GM21717 (cell line): ENCODE measurements around the gene PDCD4.

ENCODE experiments used
- ATAC-seq: cut with Tn5 transposase; IDR thresholded peaks from one replicate; pipeline ENCODE4 v1.9.1; 2021; ENCODE audit warnings: mild to moderate bottlenecking, moderate library complexity; ENCODE audit not compliant: unreplicated experiment

The PDCD4 gene

DNA sequence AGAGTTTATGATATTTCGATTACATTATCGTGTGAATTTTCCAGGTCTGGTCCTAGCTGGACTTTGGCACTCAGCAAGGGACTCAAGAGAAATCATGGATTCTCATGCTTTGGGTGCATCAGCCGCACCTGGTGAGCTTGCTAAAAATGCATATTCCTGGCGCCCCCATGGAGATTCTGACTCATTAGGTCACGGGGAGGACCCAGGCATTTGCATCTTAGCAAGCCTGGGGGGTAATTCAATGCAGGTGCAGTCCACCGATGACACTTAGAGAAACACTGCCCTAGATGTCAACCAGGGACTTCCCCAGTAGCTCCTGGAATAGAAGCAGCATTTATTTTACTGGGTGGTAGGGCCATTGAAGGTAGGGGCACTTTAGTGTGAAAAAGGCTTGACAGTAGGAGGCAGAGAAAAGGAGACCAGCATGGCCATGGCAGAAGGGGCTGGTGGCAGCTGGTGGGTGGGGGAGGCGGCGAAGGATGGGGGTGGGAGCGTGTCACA lies 29.9 kb upstream of the PDCD4 start:
- peak; percentile 76 for ATAC-seq

GRCh38 chr10:110842326-110842904 lies 29.3 kb upstream of the PDCD4 start:
- ATAC-seq = no peak

DNA sequence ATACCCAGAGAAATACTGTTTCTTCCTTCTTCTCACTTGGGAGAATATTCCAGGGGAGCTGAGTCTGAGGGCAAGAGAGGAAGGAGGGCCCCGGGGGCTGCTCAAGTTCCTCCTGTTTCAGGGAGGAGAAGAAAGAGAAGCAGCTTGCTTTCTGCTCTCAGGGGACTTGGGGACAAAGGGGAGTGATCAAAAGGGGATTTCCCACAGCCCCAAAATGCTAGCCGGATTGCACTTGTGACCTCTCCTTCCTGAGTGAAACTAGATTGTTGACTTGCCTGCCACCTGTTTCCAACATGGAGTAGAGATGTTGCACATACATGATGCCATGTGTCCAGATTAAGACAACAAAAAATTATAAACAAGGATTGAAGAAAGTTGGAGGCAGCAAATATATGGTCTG lies 28.7 kb upstream of the PDCD4 start:
- peak; percentile 80 for ATAC-seq

- no peak for ATAC-seq
Measured at GRCh38 chr10:110843796-110844616, 27.7 kb upstream of the PDCD4 start.

GRCh38 chr10:110844617-110844881 lies 27.2 kb upstream of the PDCD4 start:
- ATAC-seq = no peak

GRCh38 chr10:110845192-110845755 lies 26.5 kb upstream of the PDCD4 start:
- no peak for ATAC-seq

DNA sequence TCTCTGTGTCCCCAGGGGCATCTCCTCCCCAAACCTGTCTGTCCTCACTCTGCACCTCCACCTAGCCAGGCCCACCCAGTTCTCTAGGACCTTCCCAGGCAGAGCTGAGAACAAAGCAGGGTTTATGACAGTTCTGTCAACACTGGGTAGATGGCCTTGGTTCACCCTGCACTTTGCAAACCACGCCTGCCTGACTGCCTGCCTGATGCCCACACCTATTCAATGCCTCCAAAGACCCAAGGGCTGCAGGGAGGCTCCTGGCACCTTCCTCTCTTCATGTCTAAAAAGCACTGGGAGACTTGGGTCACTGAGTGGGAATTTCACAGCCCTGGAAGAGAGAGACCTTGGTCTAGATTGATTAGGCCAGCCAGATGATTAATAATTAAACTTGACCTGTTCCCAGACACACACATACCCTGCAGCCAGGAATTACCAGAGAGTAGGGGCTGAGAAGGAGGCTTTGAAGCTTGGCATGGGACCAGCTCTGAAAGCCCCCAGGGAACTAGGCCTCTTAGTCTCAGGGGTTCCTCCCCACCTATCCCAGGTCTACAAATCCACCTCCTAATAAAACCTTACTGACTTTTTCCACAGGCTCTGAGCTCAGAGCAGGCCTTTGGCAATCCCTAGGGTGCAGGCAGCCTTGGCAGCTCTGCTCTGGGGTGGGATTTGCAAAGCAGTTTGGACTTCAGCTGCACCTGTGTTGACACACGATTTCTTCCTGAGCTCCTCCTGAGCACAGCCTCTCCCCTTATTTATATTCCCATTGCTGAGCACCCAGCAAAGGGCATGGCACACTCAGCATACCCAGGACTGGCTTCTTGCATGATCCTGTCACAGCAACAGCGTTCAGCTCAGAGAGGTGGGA lies 25.7 kb upstream of the PDCD4 start:
- no peak for ATAC-seq

DNA sequence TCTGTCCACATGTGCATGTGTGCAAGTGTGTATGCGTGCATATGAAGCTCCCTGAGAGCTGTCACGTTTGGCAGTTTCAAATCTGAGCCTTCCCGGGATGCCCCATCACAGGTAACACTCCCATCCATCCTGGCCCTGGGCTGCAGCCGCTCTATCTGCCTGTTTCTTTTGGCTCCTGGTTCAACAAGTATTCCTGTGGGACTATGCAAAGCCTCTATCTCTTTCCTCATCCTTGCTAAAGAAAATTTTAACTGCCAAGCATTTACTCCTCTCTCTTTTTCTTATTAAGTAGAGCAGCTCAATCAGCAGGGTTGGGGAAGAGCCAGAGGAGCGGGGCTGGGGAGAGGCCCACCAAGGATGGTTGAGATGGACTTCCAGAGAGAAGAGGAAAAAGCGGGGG lies 24.4 kb upstream of the PDCD4 start:
- ATAC-seq = no peak

DNA sequence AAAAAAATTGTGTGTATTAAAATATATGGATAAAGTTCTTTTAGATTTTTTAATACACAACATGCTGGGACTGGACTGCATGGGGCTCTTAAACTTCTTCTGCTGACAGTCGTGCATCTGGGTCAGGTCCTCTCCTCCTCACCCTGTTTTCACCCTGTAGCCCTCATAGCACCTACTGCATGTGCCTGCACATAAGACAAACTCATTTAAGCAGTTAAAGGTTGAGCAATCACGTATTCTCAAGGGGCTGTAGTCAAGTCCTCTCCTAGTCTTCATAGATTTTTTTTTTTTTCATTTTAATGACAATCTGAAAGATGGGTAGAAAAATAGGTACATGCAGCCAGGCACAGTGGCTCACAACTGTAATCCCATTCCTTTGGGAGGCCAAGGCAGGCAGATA lies 23.6 kb upstream of the PDCD4 start:
- no peak for ATAC-seq

GRCh38 chr10:110850099-110850498 lies 21.6 kb upstream of the PDCD4 start:
- no peak for ATAC-seq

DNA sequence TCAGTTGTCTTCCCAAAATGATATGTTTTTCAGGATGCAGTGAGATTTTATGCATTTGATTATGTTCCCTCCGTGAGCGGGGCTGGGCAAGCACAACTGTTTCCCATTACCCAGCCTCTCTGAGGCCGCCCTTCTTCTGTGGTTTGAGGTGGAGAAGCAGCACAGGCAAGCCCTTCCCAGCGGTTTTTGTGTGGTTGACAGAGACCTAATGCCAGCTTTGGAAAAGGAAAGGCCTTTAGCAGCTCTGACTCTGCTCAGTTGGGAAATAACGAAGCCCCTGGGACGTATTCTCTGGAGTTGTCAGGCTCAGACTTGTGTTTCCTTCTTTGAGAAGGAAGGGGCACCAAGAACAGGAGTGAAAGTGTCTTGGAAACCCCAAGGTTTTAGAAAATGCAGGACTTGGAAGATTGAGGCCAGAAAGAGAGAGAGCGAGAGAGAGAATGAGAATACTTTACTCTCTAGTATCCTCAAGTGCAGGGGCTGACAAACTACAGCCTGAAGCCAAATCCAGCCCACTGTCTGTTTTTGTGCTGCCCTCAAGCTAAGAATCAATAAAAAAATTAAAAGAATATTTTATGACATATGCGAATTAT lies 20.6 kb upstream of the PDCD4 start:
- no peak for ATAC-seq

DNA sequence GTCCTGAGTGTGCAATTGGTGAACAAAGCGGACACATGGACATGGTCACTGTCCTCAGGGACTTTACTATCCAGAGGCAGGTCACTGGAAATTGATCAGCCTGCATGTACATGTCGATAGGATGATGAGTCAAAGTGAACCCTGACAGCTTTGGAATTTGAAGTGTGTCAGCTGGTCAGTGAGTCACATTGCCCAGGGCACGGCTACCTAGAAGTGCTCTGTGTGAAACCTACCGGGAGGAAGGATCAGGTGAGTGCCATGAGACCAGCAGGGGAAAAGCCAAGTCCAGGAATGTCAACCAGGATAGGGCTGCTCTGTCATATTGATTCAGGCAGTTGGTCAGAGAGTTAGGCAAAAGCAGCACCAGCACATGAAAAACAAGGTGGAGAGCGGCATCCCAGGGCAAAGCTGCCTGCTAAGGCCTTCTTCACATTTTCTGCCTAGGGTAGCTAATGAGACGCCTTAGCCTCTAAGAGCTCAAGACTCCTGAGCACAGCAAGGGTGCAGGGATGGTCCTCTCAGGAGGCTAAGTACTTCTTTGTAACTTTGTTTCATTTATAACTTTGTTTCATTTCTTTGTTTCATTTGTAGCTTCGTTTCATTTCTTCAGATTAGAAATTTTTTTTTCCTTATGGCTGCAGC lies 19.4 kb upstream of the PDCD4 start:
- no peak for ATAC-seq

DNA sequence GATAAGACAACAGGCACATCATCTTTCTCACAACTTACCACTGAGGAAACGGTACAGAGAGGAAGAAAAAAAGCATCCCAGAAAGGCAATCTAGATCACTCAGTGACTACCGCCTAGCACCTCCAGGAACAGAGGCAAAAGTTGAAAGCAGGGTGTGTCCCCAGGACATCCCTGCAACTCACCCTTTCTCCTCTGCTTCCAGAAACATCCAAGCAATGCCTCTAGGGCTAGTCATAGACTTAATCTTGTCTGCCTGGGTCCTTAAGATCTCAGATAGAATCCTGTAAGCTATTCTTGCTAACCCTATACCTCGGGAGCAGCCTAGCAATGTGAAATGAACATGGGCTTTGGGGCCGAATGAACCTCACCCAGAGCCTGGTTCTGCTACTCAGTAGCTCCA lies 18.8 kb upstream of the PDCD4 start:
- ATAC-seq = no peak

DNA sequence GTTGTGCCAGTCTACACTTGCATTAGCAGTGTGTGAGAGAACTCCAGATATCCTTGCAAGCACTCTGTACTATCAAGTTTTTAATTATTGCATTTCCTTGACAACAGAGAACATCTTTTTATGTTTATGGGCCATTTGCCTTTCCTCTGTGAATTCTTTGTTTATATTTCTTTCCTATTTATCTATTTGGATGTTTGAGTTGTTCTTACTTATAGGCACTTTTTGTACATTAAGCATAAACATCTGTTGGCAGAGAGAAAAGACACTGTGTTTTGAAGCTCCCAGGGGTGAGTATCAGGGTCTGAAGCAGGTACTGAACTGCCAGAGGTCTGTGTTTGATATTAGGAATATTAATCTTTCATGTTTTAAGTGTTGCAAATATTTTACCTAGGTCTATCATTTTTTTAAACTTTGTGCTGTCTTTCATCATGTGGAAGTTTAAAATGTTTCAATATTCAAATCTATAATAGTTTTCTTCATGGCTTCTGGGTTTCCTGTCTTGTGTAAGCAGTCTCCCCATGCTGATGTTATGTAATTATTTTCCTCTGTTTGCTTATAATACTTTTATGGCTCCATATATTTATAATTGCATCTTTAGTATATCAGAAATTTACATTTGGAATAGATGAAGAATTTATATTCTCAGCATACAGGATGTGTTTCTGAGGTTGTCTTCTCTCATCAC lies 17.7 kb upstream of the PDCD4 start:
- no peak for ATAC-seq

DNA sequence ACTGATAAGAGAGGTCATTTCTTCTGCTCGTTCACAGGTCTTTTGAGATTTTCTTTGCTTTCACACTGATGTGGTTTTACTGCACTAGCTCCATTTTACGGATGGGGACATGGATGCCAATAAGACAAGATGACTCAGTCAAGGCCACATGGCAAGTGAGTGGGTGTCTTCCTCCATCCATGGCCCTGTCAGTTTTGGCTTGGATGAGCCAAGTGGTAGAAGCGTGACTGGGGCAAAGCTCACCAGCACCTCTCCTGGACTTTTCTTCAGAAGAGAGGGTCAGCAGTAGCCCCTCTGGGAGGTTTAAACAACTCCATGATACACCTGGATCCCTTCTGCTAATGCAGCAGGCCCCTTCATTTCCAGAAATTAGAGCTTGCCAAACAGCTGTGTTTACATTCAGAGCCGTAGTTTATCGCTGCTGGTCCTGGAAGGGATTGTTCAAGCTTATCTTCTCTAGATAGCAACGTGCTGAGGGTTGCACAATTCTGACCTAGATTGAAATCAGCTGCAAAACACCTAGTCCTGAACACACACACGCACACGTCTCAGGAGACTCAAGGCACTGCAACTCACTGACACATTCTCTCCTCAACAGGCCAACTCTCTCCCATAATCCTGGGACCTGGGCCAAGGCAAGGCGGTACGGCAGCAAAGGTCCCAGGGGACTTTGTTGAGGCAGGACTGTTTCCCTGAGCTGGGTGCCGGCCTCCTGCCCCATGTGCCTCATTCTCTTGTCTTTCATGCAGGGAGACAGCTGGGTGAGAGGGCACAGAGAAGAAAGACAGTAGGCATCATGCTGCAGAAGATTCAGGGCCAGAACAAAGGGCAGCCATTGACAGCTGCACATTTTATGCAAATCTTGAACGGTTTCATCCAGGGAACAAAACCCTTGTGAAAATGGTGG lies 14.2 kb upstream of the PDCD4 start:
- ATAC-seq = no peak

GRCh38 chr10:110858297-110858934 lies 13.3 kb upstream of the PDCD4 start:
- no peak for ATAC-seq

- ATAC-seq = no peak
Measured at GRCh38 chr10:110859206-110859972, 12.3 kb upstream of the PDCD4 start.

DNA sequence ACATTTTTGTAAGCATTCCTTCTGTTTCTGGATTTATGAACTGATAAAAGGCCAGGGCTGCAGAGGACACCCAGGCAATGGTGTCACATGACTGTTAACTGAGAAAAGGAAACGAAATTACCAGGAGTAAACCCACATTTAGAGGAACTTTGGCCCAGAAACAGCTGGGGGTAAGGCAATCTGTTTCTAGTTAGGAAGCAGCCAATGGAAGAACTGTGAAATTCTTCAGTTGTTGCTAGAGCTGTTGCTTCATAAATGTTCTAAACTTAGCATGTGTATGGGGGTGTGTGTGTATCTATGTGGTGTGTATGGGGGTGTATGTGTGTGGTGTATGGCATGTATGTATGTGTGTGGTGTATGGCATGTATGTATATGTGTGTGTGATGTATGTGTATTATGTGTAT lies 11.8 kb upstream of the PDCD4 start:
- ATAC-seq = no peak
